ENCODE results near the gene EIF4G1. TPM values are rescaled to one million over a fixed set of nuclear protein-coding genes. Genes with fewer than 3 reads are reported as not detected.

Gene EIF4G1
- total and polyA plus RNA-seq, 2 experiments from 2014 or later: 227 to 552 TPM

DNA sequence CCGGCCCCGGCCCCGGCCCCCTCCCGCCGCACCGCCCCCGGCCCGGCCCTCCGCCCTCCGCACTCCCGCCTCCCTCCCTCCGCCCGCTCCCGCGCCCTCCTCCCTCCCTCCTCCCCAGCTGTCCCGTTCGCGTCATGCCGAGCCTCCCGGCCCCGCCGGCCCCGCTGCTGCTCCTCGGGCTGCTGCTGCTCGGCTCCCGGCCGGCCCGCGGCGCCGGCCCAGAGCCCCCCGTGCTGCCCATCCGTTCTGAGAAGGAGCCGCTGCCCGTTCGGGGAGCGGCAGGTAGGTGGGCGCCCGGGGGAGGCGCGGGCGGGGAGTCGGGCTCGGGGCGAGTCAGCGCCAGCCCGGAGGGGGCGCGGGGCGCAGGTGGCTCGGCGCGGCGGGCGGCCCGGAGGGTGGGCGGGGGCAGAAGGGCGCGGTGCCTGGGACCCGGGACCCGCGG lies 65.8 kb downstream of the EIF4G1 start:
- Mint-ChIP-seq H3K36me3 (ENCODE audit: low read depth) (no peaks in the 10 kb centered on the region), H3K27ac (no peak overlapping the region), H3K4me3 (no peak overlapping the region), H3K27me3 (ENCODE audit: insufficient read depth, low read depth, poor library complexity) (peaks cover 63% of the 10 kb centered on the region), H3K9me3 (no peaks in the 10 kb centered on the region), H3K4me1 (peaks cover 39% of the 10 kb centered on the region)
- Histone ChIP-seq H3K4me3 (peak overlapping the region; percentile 64), H3K4me2 (peak overlapping the region; percentile 87; the same call in 1 of the 2 replicates), H3K9me2 (ENCODE audit: insufficient read depth) (no peaks in the 10 kb centered on the region), H4K20me1 (replicated peaks; ENCODE audit: insufficient read depth) (no peaks in the 10 kb centered on the region), H3K4me1 (ENCODE audit: insufficient read depth) (peaks cover 35% of the 10 kb centered on the region), H3K79me2 (replicated peaks; ENCODE audit: insufficient read depth) (no peaks in the 10 kb centered on the region), H3K36me3 (ENCODE audit: insufficient read depth) (no peaks in the 10 kb centered on the region), H2AFZ (no peak overlapping the region), H3K27ac (ENCODE audit: low read depth) (no peak overlapping the region), H3K27me3 (ENCODE audit: insufficient read depth) (peaks cover 62% of the 10 kb centered on the region), H3F3A (replicated peaks; ENCODE audit: low read depth) (0 out of 2 replicates have a peak, but pooled peaks cover 4% of the 10 kb centered on the region)
- ATAC-seq (no peak; the same call in 1 of the 3 replicates), DNase-seq (ENCODE audit: low spot score) (peak; percentile 81)
- TF ChIP-seq, protein P1, sequence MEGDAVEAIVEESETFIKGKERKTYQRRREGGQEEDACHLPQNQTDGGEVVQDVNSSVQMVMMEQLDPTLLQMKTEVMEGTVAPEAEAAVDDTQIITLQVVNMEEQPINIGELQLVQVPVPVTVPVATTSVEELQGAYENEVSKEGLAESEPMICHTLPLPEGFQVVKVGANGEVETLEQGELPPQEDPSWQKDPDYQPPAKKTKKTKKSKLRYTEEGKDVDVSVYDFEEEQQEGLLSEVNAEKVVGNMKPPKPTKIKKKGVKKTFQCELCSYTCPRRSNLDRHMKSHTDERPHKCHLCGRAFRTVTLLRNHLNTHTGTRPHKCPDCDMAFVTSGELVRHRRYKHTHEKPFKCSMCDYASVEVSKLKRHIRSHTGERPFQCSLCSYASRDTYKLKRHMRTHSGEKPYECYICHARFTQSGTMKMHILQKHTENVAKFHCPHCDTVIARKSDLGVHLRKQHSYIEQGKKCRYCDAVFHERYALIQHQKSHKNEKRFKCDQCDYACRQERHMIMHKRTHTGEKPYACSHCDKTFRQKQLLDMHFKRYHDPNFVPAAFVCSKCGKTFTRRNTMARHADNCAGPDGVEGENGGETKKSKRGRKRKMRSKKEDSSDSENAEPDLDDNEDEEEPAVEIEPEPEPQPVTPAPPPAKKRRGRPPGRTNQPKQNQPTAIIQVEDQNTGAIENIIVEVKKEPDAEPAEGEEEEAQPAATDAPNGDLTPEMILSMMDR (conservative IDR thresholded peaks at IDR 0.05; ENCODE audit: low read depth in 2 of 2): no peak
- TF ChIP-seq, protein P2, sequence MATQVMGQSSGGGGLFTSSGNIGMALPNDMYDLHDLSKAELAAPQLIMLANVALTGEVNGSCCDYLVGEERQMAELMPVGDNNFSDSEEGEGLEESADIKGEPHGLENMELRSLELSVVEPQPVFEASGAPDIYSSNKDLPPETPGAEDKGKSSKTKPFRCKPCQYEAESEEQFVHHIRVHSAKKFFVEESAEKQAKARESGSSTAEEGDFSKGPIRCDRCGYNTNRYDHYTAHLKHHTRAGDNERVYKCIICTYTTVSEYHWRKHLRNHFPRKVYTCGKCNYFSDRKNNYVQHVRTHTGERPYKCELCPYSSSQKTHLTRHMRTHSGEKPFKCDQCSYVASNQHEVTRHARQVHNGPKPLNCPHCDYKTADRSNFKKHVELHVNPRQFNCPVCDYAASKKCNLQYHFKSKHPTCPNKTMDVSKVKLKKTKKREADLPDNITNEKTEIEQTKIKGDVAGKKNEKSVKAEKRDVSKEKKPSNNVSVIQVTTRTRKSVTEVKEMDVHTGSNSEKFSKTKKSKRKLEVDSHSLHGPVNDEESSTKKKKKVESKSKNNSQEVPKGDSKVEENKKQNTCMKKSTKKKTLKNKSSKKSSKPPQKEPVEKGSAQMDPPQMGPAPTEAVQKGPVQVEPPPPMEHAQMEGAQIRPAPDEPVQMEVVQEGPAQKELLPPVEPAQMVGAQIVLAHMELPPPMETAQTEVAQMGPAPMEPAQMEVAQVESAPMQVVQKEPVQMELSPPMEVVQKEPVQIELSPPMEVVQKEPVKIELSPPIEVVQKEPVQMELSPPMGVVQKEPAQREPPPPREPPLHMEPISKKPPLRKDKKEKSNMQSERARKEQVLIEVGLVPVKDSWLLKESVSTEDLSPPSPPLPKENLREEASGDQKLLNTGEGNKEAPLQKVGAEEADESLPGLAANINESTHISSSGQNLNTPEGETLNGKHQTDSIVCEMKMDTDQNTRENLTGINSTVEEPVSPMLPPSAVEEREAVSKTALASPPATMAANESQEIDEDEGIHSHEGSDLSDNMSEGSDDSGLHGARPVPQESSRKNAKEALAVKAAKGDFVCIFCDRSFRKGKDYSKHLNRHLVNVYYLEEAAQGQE (IDR thresholded peaks at IDR 0.05; ENCODE audit: unreplicated experiment): no peak
- TF ChIP-seq, protein P3, sequence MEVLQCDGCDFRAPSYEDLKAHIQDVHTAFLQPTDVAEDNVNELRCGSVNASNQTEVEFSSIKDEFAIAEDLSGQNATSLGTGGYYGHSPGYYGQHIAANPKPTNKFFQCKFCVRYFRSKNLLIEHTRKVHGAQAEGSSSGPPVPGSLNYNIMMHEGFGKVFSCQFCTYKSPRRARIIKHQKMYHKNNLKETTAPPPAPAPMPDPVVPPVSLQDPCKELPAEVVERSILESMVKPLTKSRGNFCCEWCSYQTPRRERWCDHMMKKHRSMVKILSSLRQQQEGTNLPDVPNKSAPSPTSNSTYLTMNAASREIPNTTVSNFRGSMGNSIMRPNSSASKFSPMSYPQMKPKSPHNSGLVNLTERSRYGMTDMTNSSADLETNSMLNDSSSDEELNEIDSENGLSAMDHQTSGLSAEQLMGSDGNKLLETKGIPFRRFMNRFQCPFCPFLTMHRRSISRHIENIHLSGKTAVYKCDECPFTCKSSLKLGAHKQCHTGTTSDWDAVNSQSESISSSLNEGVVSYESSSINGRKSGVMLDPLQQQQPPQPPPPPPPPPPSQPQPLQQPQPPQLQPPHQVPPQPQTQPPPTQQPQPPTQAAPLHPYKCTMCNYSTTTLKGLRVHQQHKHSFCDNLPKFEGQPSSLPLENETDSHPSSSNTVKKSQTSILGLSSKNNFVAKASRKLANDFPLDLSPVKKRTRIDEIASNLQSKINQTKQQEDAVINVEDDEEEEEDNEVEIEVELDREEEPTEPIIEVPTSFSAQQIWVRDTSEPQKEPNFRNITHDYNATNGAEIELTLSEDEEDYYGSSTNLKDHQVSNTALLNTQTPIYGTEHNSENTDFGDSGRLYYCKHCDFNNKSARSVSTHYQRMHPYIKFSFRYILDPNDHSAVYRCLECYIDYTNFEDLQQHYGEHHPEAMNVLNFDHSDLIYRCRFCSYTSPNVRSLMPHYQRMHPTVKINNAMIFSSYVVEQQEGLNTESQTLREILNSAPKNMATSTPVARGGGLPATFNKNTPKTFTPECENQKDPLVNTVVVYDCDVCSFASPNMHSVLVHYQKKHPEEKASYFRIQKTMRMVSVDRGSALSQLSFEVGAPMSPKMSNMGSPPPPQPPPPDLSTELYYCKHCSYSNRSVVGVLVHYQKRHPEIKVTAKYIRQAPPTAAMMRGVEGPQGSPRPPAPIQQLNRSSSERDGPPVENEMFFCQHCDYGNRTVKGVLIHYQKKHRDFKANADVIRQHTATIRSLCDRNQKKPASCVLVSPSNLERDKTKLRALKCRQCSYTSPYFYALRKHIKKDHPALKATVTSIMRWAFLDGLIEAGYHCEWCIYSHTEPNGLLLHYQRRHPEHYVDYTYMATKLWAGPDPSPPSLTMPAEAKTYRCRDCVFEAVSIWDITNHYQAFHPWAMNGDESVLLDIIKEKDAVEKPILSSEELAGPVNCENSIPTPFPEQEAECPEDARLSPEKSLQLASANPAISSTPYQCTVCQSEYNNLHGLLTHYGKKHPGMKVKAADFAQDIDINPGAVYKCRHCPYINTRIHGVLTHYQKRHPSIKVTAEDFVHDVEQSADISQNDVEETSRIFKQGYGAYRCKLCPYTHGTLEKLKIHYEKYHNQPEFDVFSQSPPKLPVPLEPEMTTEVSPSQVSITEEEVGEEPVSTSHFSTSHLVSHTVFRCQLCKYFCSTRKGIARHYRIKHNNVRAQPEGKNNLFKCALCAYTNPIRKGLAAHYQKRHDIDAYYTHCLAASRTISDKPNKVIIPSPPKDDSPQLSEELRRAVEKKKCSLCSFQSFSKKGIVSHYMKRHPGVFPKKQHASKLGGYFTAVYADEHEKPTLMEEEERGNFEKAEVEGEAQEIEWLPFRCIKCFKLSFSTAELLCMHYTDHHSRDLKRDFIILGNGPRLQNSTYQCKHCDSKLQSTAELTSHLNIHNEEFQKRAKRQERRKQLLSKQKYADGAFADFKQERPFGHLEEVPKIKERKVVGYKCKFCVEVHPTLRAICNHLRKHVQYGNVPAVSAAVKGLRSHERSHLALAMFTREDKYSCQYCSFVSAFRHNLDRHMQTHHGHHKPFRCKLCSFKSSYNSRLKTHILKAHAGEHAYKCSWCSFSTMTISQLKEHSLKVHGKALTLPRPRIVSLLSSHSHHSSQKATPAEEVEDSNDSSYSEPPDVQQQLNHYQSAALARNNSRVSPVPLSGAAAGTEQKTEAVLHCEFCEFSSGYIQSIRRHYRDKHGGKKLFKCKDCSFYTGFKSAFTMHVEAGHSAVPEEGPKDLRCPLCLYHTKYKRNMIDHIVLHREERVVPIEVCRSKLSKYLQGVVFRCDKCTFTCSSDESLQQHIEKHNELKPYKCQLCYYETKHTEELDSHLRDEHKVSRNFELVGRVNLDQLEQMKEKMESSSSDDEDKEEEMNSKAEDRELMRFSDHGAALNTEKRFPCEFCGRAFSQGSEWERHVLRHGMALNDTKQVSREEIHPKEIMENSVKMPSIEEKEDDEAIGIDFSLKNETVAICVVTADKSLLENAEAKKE (CRISPR knock-in tag; IDR thresholded peaks at IDR 0.05): no peak
- TF ChIP-seq NANOG (IDR thresholded peaks at IDR 0.05; ENCODE audit: borderline replicate concordance) (no peak), EZH2 (IDR thresholded peaks at IDR 0.05; ENCODE audit: low read depth, unreplicated experiment) (no peak), JUNB (IDR thresholded peaks at IDR 0.05; ENCODE audit: unreplicated experiment) (no peak)
